Keratinocyte (primary cell): ENCODE data around the gene LMO7. TPM values are rescaled to one million over a fixed set of nuclear protein-coding genes. Genes with fewer than 3 reads are reported as not detected.

Experiments
- DNase-seq: peaks from one replicate; pipeline ENCODE4 v3.0.0-alpha.2; 2011; ENCODE audit warnings: low read depth, missing footprints, low spot score
- FAIRE-seq: peaks from 2 replicates; lab custom pipeline; 2011; peaks lifted over from hg19 to GRCh38; lab: Jason Lieb, UNC
- H2AFZ ChIP-seq: 2 replicates; pipeline ENCODE4 v1.6.0; 2012; ENCODE audit warnings: low read length, control low read depth, inconsistent platforms; ENCODE audit not compliant: control insufficient read depth
- H3K27ac ChIP-seq: 2 replicates; pipeline ENCODE4 v1.5.1; 2011; ENCODE audit warnings: low read length; ENCODE audit not compliant: control insufficient read depth, insufficient read depth
- H3K27me3 ChIP-seq: 3 replicates; pipeline ENCODE4 v1.6.0; 2011; ENCODE audit warnings: low read length; ENCODE audit not compliant: control insufficient read depth, insufficient read depth; ENCODE audit errors: extremely low read depth
- H3K36me3 ChIP-seq, 2 experiments: 2 replicates in 1 of 2; 3 replicates in 1 of 2; pipeline ENCODE4 v1.5.1; 2011; ENCODE audit warnings: low read length in 2 of 2, mild to moderate bottlenecking in 1 of 2; ENCODE audit not compliant: control insufficient read depth in 2 of 2, insufficient read depth in 2 of 2; ENCODE audit errors: extremely low read depth in 1 of 2
- H3K4me1 ChIP-seq: 3 replicates; pipeline ENCODE4 v1.5.1; 2011; ENCODE audit warnings: low read length; ENCODE audit not compliant: control insufficient read depth, insufficient read depth; ENCODE audit errors: extremely low read depth
- H3K4me2 ChIP-seq: 3 replicates; pipeline ENCODE4 v1.6.0; 2011; ENCODE audit warnings: low read depth, low read length; ENCODE audit not compliant: control insufficient read depth, insufficient read depth; ENCODE audit errors: extremely low read depth
- H3K4me3 ChIP-seq, 3 experiments: fragments of 200-600 bp in 1 of 3; sonication (generic) in 1 of 3; 2 replicates in 2 of 3; 3 replicates in 1 of 3; pipeline ENCODE4 v1.5.1; 2011 to 2016; ENCODE audit warnings: low read length in 3 of 3, mild to moderate bottlenecking in 3 of 3, control low read depth in 2 of 3, inconsistent platforms in 1 of 3, low read depth in 1 of 3, mixed read lengths in 1 of 3, mixed run types in 1 of 3, moderate library complexity in 1 of 3; ENCODE audit not compliant: control insufficient read depth in 2 of 3, insufficient read depth in 2 of 3; ENCODE audit errors: extremely low read depth in 1 of 3
- H3K79me2 ChIP-seq: 2 replicates; pipeline ENCODE4 v1.6.0; 2012; ENCODE audit warnings: low read length; ENCODE audit not compliant: control insufficient read depth, insufficient read depth
- H3K9ac ChIP-seq: 3 replicates; pipeline ENCODE4 v1.6.0; 2011; ENCODE audit warnings: low read length; ENCODE audit not compliant: control insufficient read depth, insufficient read depth; ENCODE audit errors: extremely low read depth
- H3K9me1 ChIP-seq: 3 replicates; pipeline ENCODE4 v1.6.0; 2011; ENCODE audit warnings: low read length; ENCODE audit not compliant: control insufficient read depth, insufficient read depth; ENCODE audit errors: extremely low read depth
- H3K9me3 ChIP-seq: 2 replicates; pipeline ENCODE4 v1.5.1; 2012; ENCODE audit warnings: low read depth, low read length; ENCODE audit not compliant: control insufficient read depth
- H4K20me1 ChIP-seq: 3 replicates; pipeline ENCODE4 v1.6.0; 2011; ENCODE audit warnings: low read length; ENCODE audit not compliant: control insufficient read depth, insufficient read depth; ENCODE audit errors: extremely low read depth
- EZH2 ChIP-seq: IDR thresholded peaks from one replicate; pipeline ENCODE4 v1.6.1; 2012; ENCODE audit warnings: inconsistent platforms, mild to moderate bottlenecking, low read length, moderate library complexity
- dilution Hi-C: fragments of 300-500 bp; cut with MboI; formaldehyde crosslinking; loops from one replicate; pipeline ENCODE4 v1.7.0; 2020; ENCODE audit warnings: low sequenced_read_pairs; ENCODE audit not compliant: extremely low pct_ligation_motif_present
- polyA plus RNA-seq, 5 experiments: library from polyadenylated mRNA; depleted of rRNA in 3 of 5; stranded (reverse) in 3 of 5; stranded (forward) in 1 of 5; unstranded in 1 of 5; fragments of >200 nt; gene quantifications; 1 replicate in 1 of 5; 2 replicates in 3 of 5; 3 replicates in 1 of 5; pipeline versions ENCODE4 v1.2.1 to v1.2.3, GENCODE V29; 2011 to 2012; ENCODE audit warnings: missing spikeins in 2 of 5, low read depth in 1 of 5, low replicate concordance in 1 of 5
- TF ChIP-seq, protein P1 (sequence below), 3 experiments: IDR thresholded peaks in 1 of 3; conservative IDR thresholded peaks in 1 of 3; optimal IDR thresholded peaks in 1 of 3; 2 replicates in 2 of 3; 3 replicates in 1 of 3; pipeline versions ENCODE3 to v1.5.1; 2011; ENCODE audit warnings: low read length in 3 of 3, mild to moderate bottlenecking in 3 of 3, moderate library complexity in 2 of 3, control low read depth in 1 of 3, inconsistent platforms in 1 of 3; ENCODE audit not compliant: insufficient read depth in 2 of 3; ENCODE audit errors: extremely low read depth in 1 of 3

The LMO7 gene
- polyA plus RNA-seq, 1 donor (not counting 4 experiments of a cell fraction or from before 2014, with no cell fraction given): 8.9 TPM

- Histone ChIP-seq H3K9ac (no peak overlapping the region), H3K4me2 (no peak overlapping the region), H3K4me3 (no peak overlapping the region), H3K27ac (no peak overlapping the region), H3K9me1 (no peaks in the 10 kb centered on the region), H3K9me3 (no peaks in the 10 kb centered on the region), H3K36me3 (peaks cover 0 to 4% of the 10 kb centered on the region in 2 experiments), H3K27me3 (no peaks in the 10 kb centered on the region), H3K4me1 (no peaks in the 10 kb centered on the region), H3K79me2 (no peaks in the 10 kb centered on the region), H2AFZ (no peak overlapping the region), H4K20me1 (no peaks in the 10 kb centered on the region)
- DNase-seq (no peak), FAIRE-seq (no peak)
- no peak for TF ChIP-seq EZH2
- TF ChIP-seq, protein P1, sequence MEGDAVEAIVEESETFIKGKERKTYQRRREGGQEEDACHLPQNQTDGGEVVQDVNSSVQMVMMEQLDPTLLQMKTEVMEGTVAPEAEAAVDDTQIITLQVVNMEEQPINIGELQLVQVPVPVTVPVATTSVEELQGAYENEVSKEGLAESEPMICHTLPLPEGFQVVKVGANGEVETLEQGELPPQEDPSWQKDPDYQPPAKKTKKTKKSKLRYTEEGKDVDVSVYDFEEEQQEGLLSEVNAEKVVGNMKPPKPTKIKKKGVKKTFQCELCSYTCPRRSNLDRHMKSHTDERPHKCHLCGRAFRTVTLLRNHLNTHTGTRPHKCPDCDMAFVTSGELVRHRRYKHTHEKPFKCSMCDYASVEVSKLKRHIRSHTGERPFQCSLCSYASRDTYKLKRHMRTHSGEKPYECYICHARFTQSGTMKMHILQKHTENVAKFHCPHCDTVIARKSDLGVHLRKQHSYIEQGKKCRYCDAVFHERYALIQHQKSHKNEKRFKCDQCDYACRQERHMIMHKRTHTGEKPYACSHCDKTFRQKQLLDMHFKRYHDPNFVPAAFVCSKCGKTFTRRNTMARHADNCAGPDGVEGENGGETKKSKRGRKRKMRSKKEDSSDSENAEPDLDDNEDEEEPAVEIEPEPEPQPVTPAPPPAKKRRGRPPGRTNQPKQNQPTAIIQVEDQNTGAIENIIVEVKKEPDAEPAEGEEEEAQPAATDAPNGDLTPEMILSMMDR (optimal IDR thresholded peaks at IDR 0.05 in 1 of 3, IDR thresholded peaks at IDR 0.05 in 1 of 3, conservative IDR thresholded peaks at IDR 0.05 in 1 of 3; ENCODE audit: extremely low read depth in 1 of 3, insufficient read depth in 2 of 3, low read length in 3 of 3): no peak
- dilution Hi-C loops: no loop called here
Measured at GRCh38 chr13:75610466-75610865, 25.7 kb upstream of the LMO7 start.

- H3K9me3 ChIP-seq: no peaks in the 10 kb centered on the region
Measured at GRCh38 chr13:75612354-75612753, 23.8 kb upstream of the LMO7 start.

More at GRCh38 chr13:75612354-75612753, 23.8 kb upstream of the LMO7 start:
- Histone ChIP-seq H3K4me1 (no peaks in the 10 kb centered on the region), H4K20me1 (no peaks in the 10 kb centered on the region), H2AFZ (no peak overlapping the region), H3K4me2 (no peak overlapping the region), H3K9me1 (no peaks in the 10 kb centered on the region), H3K36me3 (peaks cover 0 to 3% of the 10 kb centered on the region in 2 experiments), H3K9ac (no peak overlapping the region), H3K79me2 (no peaks in the 10 kb centered on the region), H3K27ac (no peak overlapping the region), H3K27me3 (no peaks in the 10 kb centered on the region), H3K4me3 (no peak overlapping the region)
- no peak for FAIRE-seq
- TF ChIP-seq, protein P1 (optimal IDR thresholded peaks at IDR 0.05 in 1 of 3, IDR thresholded peaks at IDR 0.05 in 1 of 3, conservative IDR thresholded peaks at IDR 0.05 in 1 of 3; ENCODE audit: extremely low read depth in 1 of 3, insufficient read depth in 2 of 3, low read length in 3 of 3): no peak
- no peak for TF ChIP-seq EZH2
- dilution Hi-C loops: no loop called here
- DNase-seq: no peak
